Kidney tubule cell (primary cell): Measurements from ENCODE around the gene LINGO3.

Experiments
- DNase-seq: peaks from one replicate; pipeline ENCODE4 v3.0.0-alpha.2; 2018; ENCODE audit warnings: low spot score

Gene LINGO3

DNA sequence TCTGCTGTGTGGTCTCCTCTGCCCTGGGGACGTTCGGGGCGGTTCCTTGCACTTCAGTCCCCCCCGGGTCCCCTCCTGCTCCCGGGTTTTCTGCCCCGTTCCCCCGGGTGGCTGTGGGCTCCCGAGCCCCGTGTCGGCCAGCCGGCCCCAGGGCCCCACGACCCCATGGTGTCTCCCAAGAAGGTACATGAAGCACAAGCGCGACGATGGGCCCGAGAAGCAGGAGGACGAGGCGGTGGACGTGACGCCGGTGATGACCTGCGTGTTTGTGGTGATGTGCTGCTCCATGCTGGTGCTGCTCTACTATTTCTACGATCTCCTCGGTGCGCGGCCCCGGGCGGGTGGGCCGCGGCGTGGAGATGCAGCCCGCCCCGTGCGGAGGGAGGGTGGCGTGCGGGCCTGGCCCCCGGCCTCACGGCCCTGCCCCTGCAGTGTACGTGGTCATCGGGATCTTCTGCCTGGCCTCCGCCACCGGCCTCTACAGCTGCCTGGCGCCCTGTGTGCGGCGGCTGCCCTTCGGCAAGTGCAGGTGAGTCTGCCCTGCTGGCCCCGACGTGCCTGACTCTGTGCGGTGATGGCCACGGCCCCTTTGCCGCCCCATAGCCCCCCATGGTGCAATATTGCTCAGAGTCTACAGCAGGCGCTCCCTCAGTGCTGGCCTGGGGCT lies 31.8 kb upstream of the LINGO3 start:
- no peak for DNase-seq

DNA sequence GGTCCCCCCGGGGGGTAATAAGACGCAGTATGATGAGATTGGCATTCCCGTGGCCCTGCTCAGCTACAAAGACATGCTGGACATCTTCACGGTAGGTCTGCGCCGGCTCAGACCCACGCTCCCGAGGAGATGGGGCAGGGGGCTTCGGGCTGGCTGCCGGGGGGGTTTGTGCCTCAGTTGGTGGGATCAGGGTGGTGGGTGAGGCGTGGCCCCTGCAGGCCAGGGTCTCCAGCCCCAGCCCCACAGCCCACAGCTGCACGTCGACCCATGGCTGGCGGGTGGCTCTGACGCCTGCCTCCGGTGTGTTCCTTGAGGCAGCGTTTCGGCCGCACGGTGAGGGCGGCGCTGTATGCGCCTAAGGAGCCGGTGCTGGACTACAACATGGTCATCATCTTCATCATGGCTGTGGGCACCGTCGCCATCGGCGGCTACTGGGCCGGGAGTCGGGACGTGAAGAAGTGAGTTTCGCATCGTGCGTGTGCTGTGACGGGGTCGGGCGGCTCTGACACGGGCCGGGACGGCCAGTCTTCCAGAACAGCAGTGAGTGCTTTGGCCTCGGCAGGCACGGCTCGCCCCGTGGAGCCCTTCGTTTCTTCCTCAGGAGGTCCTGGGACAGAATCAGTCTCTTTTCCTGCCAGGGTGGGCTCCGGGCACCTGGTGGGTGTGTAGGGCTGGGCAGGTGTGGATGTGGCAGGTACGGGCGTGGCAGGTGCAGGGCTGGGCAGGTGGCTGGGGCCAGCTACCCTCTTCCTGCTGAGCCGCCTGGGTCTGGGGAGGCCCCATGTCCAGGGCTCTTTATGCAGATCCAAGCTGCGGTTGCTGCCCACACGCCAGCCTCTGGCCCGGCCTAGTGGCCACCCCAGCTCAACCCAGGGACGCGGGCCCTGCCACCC lies 31.0 kb upstream of the LINGO3 start:
- no peak for DNase-seq

DNA sequence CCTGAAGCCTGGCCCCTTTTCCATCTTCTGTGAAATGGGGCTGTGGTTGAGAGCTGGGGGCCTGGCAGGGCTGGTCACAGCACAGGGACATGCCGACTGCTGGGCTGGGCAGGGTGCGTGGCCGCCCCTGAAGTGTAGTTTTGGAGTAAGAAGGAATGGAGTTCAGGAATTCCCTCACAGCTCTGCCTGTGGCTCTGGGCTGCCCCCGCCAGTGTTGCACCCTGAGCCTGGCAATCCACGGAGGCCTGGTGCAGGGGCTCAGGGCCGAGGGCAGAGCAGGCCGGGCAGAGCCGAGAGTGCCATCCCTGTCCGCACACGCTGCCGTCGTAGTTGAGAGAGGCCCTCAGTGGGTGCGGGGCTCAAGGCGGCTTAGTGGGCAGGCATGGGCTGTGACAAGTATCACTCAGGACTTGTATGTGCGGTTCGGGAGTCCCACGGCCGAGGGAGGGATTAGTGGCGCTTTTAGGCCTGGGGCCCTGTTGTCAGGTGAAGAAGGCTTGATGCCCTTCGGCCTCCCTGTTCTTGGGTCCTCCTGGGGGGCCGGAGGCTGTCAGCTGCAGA lies 30.2 kb upstream of the LINGO3 start:
- DNase-seq = no peak

DNA sequence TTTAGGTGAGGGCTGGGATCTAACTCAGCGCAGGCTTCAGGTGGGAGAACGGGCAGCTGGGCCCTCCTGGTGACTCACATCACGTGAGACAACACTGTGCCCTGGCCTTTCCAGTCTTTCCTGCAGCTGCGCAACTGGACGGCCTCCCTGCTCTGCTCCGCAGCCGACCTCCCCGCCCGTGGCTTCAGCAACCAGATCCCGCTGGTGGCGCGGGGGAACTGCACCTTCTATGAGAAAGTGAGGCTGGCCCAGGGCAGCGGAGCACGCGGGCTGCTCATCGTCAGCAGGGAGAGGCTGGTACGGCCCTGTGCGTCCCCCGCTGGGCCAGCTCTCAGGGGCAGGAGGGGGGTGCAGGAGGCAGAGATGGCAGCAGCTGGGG lies 29.4 kb upstream of the LINGO3 start:
- peak; percentile 25 for DNase-seq

DNA sequence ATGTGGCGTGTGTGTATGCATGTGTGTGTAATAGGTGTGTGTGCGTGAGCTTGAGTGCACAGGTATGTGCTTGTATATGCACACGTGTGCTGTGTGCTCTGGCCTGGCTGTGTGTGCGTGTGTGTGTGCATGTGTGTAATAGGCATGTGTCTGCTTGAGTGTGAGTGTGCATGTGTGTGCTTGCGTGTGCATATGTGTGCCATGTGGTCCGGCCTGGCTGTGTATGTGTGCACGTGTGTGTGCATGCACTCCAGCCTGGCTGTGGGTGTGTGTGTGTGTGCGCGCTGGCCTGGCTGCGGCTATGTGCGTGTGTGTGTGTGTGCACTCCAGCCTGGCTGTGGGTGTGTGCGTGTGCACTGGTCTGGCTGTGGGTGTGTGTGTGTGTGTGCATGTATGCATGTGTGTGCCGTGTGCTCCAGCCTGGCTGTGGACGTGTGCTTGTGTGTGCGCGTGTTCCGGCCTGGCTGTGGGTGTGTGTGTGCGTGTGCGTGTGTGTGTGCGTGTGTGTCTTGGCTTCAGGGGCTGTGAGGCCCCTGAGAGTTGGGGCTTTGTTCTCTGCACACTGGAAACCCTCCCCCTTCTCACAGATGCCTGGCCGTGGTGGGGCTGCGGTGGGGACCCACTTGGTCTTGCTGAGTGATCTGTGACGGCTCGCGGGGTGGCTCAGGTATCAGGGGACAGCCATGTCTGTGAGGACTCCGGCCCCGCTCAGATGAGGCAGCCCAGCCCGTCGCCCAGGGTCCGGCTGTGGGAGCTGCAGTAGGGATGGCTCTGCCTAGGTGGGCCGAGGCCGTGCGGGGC lies 28.8 kb upstream of the LINGO3 start:
- no peak for DNase-seq

DNA sequence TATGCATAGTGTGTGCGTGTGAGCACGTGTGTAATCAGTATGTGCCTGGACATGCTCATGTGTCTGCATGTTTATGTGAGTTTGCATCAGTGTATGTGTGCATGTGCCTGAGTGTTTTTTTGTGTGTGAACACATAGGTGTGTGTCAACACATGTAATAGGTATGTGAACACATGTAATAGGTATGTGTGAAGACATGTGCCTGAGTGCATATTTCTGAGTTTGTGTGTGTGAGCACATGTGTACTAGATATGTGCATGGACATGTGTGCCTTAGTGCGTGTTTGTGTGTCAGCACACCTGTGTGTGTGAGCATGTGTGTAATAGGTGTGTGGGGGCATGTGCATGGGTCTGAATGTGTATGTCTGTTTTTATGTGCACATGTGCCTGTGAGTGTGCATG lies 27.9 kb upstream of the LINGO3 start:
- DNase-seq = no peak

DNA sequence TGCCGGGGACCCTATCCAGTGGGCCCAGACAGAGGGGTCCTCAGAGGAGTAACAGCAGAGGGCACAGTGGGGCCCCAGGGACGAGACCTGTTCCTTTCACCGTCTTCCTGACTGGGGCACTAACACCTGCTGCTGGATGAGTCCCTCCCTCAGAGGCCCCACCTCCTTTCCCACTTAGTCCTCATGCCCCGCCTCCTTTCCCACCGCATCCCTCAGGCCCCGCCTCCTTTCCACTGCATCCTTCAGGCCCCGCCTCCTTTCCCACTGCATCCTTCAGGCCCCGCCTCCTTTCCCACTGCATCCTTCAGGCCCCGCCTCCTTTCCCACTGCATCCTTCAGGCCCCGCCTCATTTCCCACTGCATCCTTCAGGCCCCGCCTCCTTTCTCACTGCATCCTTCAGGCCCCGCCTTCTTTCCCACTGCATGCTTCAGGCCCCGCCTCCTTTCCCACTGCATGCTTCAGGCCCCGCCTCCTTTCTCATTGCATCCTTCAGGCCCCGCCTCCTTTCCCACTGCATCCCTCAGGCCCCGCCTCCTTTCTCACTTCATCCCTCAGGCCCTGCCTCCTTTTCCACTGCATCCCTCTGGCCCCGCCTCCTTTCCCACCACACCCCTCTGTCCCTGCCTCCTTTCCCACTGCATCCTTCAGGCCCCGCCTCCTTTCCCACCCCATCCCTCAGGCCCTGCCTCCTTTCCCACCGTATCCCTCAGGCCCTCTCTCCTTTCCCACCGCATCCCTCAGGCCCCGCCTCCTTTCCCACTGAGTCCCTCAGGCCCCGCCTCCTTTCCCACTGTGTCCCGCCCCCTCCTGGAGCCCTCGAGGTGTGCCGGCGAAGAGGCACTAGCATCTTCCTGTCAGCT lies 27.3 kb upstream of the LINGO3 start:
- DNase-seq = no peak

DNA sequence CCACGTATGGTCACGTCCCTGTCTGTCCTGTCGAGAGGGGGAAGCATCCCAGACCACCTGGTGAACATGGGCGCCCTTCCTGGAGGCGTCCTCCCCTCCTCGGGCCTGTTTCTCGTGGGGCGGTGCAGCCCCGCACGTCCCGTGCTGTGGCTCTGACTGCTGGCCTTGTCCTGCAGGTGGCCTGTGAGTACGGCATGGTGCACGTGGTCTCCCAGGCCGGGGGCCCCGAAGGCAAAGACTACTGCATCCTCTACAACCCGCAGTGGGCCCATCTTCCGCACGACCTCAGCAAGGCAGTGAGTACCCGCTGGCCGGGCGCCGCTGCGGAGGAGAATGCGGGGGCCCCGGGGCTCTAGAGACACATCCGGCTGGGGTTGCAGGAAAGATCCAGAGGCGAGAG lies 26.5 kb upstream of the LINGO3 start:
- no peak for DNase-seq

DNA sequence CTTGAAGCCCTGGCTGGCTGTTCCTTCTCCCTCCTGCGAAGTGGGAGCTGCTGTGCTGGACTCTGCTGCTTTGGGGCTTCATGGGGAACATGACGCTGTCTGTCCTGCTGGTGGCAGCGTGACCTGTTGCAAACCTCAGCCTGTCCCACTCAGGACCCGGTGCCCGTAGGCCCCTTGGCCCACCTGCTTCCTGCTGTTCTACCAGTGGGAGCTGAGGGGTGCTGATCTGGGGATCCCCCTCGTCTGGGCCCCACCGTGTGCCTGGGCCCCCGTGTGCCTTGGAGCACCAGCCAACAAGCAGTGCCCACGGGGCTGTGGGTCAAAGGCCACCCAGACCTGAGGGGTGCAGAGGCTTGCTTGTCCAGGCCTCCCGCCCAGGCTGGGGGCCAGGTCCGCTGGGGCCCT lies 25.9 kb upstream of the LINGO3 start:
- DNase-seq = no peak

DNA sequence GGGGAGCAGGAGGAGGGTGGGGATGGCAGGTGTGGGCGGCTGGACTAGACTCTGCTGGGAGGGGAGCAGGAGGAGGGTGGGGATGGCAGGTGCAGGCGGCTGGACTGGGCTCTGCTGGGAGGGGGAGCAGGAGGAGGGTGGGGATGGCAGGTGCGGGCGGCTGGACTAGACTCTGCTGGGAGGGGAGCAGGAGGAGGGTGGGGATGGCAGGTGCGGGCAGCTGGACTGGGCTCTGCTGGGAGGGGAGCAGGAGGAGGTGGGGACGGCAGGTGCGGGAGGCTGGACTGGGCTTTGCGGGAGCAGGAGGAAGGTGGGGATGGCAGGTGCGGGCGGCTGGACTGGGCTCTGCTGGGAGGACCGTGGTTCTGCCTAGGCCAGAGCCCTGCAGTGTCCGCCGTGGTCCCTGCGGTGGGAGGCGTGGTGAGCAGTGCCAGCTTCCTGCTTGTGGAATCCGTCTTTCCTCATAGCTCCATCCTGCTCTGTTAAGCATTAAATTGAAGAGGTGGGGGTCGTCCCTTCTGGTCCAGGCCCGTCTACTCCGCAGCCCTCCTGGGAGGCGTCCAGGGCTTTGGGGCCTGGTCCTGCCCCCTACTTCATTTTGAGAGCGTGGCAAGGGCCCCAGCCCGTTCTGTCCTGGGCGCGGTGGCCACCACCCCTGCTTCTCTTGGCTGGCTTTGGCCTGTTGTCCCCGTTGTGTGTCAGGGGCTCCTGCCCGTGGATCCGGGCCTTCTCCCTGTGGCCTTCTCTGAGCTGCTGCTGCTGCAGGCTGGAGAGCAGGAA lies 25.3 kb upstream of the LINGO3 start:
- peak; percentile 13 for DNase-seq

DNA sequence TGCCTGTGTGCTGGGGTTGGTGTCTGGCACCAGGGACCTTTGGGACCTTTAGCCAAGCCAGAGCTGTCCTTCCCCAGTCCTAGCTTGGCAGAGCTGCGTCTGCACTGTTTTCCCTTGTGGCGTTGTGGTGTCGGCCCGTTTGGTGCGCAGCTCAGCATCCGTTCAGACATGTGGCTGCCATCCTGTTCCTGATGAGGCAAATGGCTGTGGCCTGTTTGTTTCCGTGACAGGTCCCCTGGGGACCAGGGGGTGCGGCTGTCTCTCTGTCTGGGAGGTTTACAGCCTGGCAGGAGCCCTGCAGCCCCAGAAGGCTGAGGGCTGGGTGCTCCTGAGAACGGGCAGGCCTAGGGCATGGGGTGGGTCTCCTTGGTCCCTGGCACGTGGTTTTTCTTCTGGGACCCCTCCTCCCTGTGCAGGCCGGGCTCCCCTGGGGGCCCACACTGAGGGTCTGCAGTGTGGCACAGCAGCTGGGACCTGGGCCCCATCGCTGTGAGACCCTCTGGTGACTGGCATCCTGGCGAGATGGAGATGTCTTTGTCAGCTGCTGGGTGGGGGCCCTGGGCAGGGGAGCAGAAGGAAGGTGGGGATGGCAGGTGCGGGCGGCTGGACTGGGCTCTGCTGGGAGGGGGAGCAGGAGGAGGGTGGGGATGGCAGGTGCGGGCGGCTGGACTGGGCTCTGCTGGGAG lies 24.5 kb upstream of the LINGO3 start:
- DNase-seq = no peak

DNA sequence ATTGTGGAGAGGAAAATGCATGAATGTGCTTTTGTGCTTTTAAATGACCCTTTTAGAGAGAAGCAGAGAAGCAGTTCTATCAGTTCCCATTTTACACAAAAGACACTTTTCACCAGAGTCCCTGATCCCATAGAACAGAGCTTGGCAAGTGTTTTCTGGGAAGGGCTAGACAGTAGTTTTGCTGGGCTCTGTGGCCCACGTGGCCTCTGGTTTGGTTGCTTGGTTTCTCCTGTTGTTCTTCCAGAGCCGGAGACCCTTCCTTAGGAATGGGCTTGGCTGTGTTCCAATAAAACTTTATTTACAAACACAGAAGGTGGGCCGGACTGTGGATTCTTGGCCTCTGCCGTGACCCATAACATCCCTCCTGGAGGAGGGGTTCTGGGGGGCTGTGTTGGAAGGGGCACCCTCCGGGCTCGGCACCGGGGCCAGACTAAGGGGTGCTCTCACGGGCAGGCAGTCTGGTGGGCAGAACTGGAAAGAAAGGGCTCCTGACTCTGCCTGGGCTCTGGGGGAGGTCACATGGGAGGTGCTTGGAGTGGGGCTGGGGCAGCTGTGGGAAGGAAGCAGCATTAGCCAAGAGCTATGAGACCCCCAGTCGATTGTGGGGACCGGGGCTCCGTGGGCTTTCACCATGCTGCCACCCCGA lies 23.8 kb upstream of the LINGO3 start:
- DNase-seq = no peak

DNA sequence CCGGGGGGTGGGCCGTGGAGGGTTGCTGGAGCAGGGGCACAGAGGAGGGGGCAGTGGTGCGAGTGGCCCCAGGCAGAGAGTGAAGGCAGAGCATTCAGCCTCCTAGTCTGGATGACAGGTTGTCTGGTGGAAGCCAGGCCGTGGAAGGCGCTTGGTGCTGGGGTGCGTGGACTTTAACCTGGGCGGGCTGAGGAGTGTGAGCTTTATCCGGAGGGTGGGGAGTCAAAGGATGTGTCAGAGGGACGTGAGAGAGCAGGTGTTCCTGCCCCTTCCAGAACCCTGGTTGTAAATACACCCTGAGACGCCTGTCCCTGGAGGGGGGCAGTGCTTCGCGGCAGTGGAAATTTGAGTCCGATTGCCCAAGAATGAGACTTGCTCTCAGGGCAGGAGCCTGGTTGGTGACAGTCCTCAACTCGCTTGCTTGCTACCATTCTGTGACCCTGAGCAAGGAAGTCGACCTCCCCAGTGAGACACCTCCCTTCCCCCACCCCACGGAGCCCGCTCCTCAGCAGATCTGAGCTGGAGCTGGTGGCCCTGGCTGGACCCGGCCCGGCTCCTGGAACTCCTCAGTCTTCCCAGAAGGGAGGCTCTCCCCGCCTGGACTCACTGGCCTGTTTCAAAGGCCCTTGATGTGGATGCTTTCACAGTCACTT lies 22.8 kb upstream of the LINGO3 start:
- DNase-seq = peak; percentile 20

DNA sequence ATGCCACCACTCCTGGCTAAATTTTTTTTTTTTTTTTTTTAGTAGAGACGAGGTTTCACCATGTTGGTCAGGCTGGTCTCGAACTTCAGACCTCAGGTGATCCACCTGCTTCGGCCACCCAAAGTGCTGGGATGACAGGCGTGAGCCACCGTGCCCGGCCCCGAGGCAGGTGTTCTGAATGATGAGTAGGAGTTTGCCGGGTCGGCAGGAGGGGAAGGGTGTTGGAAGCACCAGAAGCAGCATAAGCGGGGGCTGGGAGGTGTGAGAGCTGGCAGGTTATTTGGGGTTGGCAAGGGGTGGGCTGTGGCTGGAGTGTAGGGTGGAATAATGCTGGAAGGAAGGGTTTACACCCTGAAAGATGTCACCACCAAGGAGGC lies 22.3 kb upstream of the LINGO3 start:
- DNase-seq = no peak

DNA sequence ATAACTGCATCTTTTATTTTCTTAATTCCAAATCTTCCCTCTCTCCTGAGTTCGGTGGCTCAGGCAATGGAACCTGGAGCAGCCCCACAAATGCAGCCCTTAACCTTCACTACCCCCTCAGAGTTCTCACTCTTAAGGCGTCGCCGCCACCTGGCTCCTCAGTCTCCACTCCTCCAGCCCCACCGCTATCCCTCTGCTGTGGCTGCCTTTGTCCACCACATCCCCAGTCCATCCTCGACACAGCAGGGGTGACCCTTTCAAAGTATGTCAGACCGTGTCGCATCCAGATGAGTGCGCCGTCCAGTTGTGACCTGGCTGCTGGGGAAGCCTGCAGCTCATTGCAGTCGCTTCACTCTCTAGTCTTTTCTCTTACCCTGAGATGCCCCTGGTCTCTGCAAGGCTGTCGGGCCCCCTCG lies 21.6 kb upstream of the LINGO3 start:
- no peak for DNase-seq

DNA sequence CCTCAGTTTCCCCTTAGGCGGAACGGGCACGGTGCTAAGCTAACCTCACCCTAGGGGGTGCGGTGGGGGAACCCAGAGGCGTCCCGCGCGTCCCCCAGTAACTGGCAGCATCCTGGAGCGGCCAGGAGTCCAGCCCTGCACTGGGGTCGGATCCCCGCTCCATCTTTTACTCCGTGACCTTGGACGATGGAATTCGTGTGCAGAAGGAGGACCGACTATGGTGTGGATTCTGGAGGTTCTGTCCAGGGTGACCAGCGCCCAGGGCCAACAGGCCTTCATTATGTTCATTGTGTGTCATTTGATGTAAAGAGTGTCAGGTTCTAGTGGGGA lies 21.2 kb upstream of the LINGO3 start:
- DNase-seq = no peak

DNA sequence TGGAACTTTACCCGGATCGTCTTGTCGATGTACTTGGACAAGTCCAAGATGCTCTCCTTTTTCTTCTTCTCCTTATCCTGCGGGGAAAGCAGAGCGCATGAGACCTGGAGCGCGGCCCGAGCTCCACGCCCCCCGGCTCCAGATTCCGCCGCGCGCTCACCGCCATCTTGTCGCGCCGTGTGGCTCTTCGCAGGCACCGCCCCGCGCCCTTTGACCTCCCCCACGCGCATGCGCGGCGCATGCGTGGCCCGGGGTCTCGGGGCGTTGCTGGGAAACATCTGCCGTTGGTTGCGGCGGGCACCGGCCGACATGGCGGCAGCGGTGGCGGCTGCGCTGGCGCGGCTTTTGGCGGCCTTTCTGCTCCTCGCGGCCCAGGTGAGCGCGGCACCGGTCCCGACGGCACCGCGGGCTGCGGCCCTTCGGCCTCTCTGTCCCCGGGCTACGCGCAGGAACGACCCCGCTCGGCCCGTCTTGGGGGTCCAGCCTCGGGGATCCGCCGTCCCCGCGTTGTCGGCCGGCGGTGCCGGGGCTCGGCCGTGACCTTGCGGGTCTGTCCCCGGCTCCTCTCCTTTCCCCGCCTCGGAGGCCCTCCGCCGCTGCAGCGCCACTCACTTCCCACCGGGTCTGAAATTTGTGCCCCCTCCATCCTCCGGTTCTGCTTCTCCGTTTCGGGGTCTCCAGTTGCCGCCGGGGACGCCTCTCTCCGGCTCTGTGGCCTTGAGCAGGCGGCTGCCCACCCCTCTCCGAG lies 20.6 kb upstream of the LINGO3 start, which contains the start of the genes LSM7 and SPPL2B:
Gene LSM7, minus strand, starts transcription at position 186 of the 748 bp plus-strand sequence. Its CDS starts 20 bp downstream, at position 166.
Gene SPPL2B, plus strand, starts transcription at position 284 of the 748 bp plus-strand sequence. Its CDS starts 26 bp downstream, at position 310.
- DNase-seq = peak; percentile 90

DNA sequence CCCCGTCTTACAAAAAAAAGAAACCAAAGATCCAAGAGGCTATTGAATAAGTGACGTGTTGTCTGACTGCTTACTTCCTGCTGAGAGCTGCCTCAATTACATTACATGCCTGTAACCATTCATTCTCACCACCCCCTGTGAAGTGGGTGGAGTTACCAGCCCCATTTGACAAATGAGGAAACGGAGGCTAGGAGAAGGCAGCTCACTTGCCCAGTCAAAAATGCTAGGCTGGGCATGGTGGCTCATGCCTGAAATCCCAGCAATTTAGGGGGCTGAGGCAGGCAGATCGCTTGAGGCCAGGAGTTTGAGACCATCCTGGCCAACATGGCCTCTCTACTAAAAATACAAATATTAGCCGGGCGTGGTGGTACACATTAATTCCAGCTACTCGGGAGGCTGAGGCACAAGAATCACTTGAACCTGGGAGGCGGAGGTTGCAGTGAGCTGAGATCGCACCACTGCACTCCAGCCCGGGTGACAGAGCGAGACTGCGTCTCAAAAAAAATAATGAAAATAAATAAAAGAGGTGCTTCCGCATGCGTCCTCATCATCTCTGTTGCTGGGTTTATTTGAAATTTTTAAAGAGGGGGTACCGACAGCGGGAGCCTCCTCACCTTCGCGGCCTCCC lies 19.9 kb upstream of the LINGO3 start:
- DNase-seq = peak; percentile 93
